AG04450 (cell line): ENCODE data around the gene TMIGD2. TPM values are rescaled to one million over a fixed set of nuclear protein-coding genes. Genes with fewer than 3 reads are reported as not detected.
A peak's percentile ranks its signal among the peaks of the same experiment; 100 is the strongest.

Source experiments
- CTCF ChIA-PET: fragments of 300-600, 350-600 bp; formaldehyde crosslinking; extraction: SDS; loops from one replicate; lab custom pipeline; 2022; ENCODE audit warnings: antibody characterized with exemption, inconsistent platforms; lab: Charles Lee
- POLR2A ChIA-PET: fragments of 350-600 bp; formaldehyde crosslinking; extraction: SDS; loops from one replicate; lab custom pipeline; 2021; ENCODE audit warnings: antibody characterized with exemption, inconsistent platforms; lab: Yijun Ruan, JAX
- DNase-seq: peaks from one replicate; pipeline ENCODE4 v3.0.0-alpha.2; 2011; ENCODE audit warnings: low read depth, low spot score
- H3K27ac ChIP-seq: one replicate; pipeline ENCODE4 v1.5.1; 2012; ENCODE audit warnings: low read depth, low read length, control low read depth
- H3K27me3 ChIP-seq: one replicate; pipeline ENCODE4 v1.6.0; 2012; ENCODE audit warnings: low read length; ENCODE audit not compliant: control insufficient read depth, insufficient read depth
- H3K4me3 ChIP-seq: 2 replicates; pipeline ENCODE4 v1.5.1; 2011; ENCODE audit warnings: mild to moderate bottlenecking, low read depth, low read length, control low read depth
- H3K9me3 ChIP-seq: 2 replicates; pipeline ENCODE4 v1.5.1; 2012; ENCODE audit warnings: low read length; ENCODE audit not compliant: control insufficient read depth, insufficient read depth
- polyA plus RNA-seq: library from polyadenylated mRNA; depleted of rRNA; stranded (reverse); fragments of >200 nt; gene quantifications from 2 replicates; pipeline ENCODE4 v1.2.3, GENCODE V29; 2011
- TF ChIP-seq, protein P1 (sequence below): IDR thresholded peaks from 2 replicates; pipeline ENCODE4 v1.5.1; 2011; ENCODE audit warnings: low read depth, low read length, control low read depth, inconsistent platforms

The TMIGD2 gene
- polyA plus RNA-seq, 1 experiment: not detected

DNA sequence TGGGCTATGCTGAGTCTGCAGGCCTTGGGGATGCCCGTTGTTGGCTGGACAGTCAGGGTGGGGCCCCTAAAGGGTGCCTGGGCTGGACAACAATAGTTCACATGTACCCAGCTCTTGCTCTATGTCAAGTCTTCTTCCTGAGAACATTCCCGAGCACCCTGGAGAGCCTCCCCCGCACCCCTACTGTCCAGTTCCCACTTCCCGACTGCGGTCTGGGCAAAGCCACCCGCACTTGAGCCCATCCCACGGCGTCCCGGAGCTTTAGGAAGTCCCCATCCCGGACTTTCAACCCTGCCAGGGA is 40.1 kb upstream of the TMIGD2 start:
- DNase-seq: no peak

DNA sequence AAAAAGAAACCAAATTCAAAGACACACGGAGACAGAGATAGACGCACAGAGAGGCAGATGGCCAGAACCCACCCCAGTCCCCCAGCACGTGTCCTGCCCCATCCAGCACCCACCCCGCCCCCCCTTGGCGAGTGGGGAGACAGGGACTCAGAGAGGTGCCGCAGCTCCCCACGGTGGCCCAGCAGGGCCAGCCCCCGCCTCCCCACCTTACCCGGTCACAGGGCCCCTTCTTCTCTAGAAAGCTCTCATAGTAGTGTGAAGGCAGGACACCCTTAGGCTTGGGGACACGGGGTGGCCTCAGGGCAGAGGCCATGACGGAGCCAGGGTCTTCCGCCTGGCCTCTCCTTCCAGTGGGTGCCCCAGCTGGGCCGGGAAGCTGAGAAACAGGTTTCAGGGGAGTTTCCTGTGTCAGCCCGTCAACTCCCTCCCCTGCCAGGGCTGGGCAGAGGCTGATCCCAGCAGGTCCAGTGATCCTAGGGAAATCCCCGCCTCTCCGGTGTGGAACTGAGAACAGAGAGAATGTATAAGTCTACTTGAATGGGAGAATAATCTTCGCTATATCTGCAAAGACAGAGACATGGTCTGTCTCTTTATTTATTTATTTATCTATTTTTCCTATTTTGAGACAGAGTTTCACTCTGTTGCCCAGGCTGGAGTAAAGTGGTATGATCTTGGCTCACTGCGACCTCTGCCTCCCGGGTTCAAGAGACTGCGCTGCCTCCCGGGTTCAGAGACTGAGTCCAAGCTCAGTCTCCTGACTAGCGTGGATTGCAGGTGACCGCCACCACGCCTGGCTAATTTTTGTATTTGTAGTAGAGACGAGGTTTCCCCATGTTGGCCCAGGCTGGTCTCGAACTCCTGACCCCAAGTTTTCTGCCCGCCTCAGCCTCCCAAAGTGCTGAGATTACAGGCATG is 36.5 kb upstream of the TMIGD2 start, which contains the start of gene STAP2:
TSS of gene STAP2 (minus strand) at position 387 of the 915 bp plus-strand sequence. CDS start at position 313, 74 bp downstream.
- peak within 1 kb of the TSS; percentile 55 for H3K4me3 ChIP-seq
- ChIA-PET CTCF (interaction anchor here (0.6 kb wide), 1 partner anchor 17 kb away, joined by 3 read pairs; no protein-coding TSS in a partner anchor), POLR2A (interaction anchor here (1.1 kb wide), 1 partner anchor 11 kb away, joined by 3 read pairs; no protein-coding TSS in a partner anchor)

More for the DNA sequence above, 40.1 kb upstream of the TMIGD2 start:
- Histone ChIP-seq H3K4me3 (peak overlapping the region; percentile 72), H3K27me3 (no peaks in the 10 kb centered on the region), H3K9me3 (no peaks in the 10 kb centered on the region; the same call in 1 of the 2 replicates), H3K27ac (peak overlapping the region; percentile 83)
- ChIA-PET POLR2A (interaction anchor here (0.7 to 1.8 kb wide), 15 partner anchors 9 to 357 kb away, joined by 3 to 13 read pairs (median 4); partner anchors contain the start of genes HDGFL2 and SH3GL1), CTCF (interaction anchor here (0.7 to 2.7 kb wide), 7 partner anchors 10 to 355 kb away, joined by 3 to 54 read pairs (median 4); partner anchors contain the start of gene SH3GL1)
- TF ChIP-seq, protein P1, sequence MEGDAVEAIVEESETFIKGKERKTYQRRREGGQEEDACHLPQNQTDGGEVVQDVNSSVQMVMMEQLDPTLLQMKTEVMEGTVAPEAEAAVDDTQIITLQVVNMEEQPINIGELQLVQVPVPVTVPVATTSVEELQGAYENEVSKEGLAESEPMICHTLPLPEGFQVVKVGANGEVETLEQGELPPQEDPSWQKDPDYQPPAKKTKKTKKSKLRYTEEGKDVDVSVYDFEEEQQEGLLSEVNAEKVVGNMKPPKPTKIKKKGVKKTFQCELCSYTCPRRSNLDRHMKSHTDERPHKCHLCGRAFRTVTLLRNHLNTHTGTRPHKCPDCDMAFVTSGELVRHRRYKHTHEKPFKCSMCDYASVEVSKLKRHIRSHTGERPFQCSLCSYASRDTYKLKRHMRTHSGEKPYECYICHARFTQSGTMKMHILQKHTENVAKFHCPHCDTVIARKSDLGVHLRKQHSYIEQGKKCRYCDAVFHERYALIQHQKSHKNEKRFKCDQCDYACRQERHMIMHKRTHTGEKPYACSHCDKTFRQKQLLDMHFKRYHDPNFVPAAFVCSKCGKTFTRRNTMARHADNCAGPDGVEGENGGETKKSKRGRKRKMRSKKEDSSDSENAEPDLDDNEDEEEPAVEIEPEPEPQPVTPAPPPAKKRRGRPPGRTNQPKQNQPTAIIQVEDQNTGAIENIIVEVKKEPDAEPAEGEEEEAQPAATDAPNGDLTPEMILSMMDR: no peak

DNA sequence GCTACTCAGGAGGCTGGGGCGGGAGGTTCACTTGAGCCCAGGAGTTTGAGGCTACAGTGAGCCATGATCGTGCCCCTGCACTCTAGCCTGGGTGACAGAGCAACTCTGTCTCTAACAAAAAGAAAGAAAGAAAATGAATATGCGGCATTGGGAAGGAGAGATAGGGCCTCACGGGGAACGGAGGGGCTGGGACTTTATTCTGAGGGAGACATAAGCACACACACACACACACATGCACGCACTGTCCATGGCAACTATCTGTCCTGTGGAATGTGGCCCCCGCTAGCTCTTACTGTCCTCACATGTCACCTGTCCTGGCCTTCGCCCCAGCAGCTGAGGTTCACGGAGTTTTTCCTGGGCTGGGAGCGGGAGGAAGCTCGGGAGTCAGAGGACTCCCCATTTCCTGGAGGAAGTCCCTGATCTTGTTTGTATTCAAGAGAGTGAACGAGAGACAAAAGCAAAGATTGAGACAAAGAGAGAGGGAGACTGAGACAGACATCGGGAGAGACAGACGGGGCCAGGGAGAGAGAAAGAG is 35.8 kb upstream of the TMIGD2 start:
- TF ChIP-seq, protein P1: no peak
- POLR2A ChIA-PET: interaction anchor here (1.1 kb wide), 1 partner anchor 10 kb away, joined by 3 read pairs; no protein-coding TSS in a partner anchor
- Histone ChIP-seq H3K27ac (peak overlapping the region; percentile 21), H3K9me3 (no peaks in the 10 kb centered on the region), H3K4me3 (peak overlapping the region; percentile 55), H3K27me3 (no peaks in the 10 kb centered on the region)
- no peak for DNase-seq
- CTCF ChIA-PET: interaction anchor here (0.6 to 1.1 kb wide), 2 partner anchors 17 to 63 kb away, joined by 3 read pairs; no protein-coding TSS in a partner anchor

More for the DNA sequence above, 36.5 kb upstream of the TMIGD2 start, which contains the start of gene STAP2:
- Histone ChIP-seq H3K27me3 (no peaks in the 10 kb centered on the region), H3K9me3 (no peaks in the 10 kb centered on the region), H3K27ac (peak within 1 kb of the TSS; percentile 21)
- DNase-seq: no peak
- TF ChIP-seq, protein P1: no peak

DNA sequence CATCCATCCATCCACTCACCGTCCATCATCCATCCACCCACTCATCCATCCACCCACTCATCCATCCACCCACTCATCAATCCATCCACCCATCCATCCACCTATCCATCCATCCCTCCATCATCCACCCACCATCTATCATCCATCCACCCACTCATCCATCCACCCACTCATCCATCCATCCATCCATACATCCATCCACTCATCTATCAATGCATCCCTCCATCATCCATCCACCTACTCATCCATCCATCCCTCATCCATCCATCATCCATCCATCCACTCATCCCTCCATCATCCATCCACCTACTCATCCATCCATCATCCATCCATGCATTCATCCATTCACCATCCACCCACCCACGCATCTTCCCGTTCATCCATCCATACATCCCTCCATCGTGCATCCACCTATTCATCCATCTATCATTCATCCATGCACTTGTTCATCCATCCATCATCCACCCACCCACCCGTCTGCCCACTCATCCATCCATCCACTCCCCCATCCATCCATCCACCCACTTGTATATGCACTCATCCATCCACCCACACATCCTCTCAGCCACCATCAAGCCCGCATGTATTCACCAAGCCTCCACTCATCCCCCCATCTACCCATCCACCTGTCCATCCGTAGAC is 32.9 kb upstream of the TMIGD2 start:
- DNase-seq: no peak
- Histone ChIP-seq H3K27me3 (no peaks in the 10 kb centered on the region), H3K9me3 (no peaks in the 10 kb centered on the region), H3K4me3 (no peak overlapping the region), H3K27ac (no peak overlapping the region)
- TF ChIP-seq, protein P1: no peak
- ChIA-PET CTCF (no interaction called here), POLR2A (no interaction called here)
